ENCODE data around the gene NLGN1.

DNA sequence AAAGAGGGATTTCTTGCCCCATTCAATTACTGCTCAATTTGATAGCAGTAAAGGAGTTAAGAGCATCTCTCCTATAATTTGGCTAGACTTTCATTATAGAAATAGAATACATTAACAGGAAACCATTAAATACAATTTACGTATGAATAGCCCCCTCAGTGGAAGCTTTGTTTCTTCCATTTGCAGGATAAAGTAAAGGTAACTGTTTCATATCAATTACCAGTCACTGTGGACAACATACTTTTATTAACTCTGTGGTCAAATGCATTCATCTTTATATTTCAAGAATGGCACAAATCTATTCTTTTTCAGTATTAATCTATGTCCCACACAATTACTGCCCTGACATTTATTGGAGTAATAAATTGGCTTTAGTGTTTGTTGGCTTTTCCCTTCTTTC is 613.4 kb downstream of the NLGN1 start:
- TF ChIP-seq, protein P1, sequence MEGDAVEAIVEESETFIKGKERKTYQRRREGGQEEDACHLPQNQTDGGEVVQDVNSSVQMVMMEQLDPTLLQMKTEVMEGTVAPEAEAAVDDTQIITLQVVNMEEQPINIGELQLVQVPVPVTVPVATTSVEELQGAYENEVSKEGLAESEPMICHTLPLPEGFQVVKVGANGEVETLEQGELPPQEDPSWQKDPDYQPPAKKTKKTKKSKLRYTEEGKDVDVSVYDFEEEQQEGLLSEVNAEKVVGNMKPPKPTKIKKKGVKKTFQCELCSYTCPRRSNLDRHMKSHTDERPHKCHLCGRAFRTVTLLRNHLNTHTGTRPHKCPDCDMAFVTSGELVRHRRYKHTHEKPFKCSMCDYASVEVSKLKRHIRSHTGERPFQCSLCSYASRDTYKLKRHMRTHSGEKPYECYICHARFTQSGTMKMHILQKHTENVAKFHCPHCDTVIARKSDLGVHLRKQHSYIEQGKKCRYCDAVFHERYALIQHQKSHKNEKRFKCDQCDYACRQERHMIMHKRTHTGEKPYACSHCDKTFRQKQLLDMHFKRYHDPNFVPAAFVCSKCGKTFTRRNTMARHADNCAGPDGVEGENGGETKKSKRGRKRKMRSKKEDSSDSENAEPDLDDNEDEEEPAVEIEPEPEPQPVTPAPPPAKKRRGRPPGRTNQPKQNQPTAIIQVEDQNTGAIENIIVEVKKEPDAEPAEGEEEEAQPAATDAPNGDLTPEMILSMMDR (IDR thresholded peaks at IDR 0.05), result no peak
- TF ChIP-seq ZFX (IDR thresholded peaks at IDR 0.05; ENCODE audit: borderline replicate concordance), result no peak
